HG03520 (cell line): Measurements from ENCODE around the gene NLRC5.
"Not testable (repeated sequence)": the region's sequence is repeated elsewhere in the genome, so short reads cannot be mapped to it uniquely, and the experiment has no call there.

ENCODE experiments used
- ATAC-seq: cut with Tn5 transposase; IDR thresholded peaks from one replicate; pipeline ENCODE4 v1.9.1; 2021; ENCODE audit warnings: mild to moderate bottlenecking, moderate library complexity; ENCODE audit not compliant: unreplicated experiment

The NLRC5 gene

DNA sequence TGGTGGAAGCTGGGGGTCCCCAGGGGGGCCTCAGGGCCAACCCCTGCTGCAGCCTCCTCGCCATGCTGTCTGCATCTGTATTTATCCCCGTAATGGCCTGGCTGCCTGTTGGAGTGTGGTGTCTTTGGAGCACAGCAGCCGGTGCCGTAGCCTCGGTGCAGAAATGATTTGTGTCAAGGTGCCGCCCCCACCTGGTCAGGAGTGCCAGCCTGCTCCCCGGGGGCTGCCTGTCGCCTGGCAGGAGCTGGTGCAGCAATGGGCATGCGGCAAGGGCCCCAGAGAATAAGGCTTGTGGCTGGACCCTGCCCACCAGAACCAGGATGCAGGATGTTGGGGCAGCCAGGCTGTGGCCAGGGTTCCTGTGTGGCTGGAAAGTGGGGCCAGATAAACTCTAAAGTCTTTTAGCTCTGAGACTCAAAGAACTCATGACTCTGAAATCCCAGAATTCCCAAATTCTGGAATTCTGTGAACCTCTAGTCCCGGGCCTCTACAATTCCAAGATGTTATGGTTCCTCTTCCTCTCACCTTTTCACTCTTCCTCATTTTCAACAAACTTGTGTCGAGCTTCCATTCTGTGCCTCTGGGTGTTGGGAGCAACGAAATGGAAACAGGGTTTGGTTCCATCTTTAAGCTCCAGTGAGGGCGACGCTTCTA is 109.0 kb downstream of the NLRC5 start:
- no peak for ATAC-seq

DNA sequence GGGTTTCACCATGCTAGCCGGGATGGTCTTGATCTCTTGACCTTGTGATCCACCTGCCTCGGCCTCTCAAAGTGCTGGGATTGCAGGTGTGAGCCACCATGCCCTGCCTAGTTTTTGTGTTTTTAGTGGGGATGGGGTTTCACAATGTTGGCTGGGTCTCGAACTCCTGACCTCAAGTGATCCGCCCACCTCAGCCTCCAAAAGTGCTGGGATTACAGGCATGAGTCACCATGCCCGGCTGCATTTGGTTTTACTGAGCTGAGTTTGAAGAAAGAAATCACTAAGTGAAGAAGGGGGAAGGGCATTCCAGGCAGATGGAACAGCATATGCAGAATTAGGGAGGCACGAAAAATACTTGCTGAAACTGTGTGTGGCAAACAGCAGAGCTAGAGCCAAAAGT is 110.6 kb downstream of the NLRC5 start:
- ATAC-seq = not testable (repeated sequence)

DNA sequence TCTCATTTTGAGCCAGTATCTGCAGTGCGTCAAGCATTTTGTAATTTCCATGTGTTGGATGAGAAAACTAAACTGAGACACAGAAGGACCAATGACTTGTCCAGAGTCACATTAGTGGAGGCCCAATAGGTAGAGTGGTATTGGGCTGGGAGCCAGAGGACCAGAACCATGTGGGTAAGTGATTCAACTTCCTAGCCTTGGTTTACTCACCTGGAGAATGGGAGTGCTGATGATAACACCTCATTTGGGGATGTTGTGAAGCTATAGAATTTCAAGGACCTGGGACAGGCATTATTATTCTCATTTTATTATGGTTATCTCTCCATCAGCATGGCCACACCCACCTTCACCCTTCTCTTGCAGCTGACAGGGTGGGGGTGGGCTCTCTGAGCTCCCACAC is 111.1 kb downstream of the NLRC5 start:
- no peak for ATAC-seq

DNA sequence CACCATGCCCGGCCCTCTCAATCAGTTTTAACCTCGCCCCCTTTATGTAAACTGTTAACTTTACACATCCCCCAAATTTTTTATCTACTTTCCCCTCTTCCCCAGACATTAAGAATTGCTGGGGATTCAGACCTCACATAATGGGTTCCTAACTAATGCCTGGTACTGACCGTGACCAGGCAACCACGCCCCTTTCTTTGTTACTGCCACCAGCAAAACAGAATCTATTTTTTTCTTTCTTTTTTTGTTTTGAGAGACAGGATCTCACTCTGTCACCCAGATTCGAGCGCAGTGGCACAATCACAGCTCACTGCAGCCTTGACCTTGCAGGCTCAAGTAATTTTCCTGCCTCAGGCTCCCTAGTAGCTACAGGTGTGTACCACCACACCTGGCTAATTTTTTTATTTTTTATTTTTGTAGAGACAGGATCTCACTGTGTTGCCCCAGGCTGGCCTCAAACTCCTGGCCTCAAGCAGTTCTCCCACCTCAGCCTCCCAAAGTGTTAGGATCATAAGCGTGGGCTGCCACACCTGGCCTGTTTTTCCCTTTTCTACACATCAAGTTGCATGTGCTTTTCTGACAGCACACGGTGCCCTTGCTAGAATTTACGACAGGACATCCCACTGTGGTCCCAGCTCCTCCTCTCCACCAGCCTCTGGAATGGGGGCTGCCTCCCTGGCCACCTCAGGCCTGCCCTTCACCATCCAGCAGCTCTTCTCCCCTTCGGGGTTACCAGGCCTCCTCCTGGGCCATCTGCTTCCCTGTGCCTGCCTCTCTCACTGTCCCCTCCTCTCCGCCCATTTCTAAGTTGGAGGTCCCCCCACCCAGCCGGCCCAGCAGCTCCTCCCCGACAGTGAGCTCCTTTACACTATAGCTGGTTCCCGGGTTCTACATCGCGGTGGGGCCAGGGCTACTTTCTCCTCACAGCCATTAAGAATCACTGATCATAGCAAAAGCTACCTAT is 113.8 kb downstream of the NLRC5 start:
- no peak for ATAC-seq

DNA sequence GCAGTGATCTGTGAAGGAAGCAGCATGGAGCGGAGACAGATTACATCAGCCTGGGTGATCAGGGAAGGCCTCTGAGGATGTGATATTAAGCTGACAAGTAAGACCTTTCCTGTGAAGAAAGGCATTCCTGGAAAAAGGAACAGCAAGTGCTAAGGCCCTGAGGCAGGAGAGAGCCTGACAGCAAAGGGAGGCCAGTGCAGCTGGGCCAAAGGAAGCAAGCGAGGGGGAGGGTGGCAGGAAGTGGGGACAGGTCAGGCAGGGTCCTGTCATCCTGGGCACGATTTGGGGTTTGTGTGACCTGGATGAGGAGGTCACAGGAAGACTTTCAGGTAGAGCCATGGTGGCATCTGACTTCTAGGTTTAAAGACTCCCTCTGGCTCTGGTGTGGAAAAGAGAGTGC is 115.3 kb downstream of the NLRC5 start:
- no peak for ATAC-seq

DNA sequence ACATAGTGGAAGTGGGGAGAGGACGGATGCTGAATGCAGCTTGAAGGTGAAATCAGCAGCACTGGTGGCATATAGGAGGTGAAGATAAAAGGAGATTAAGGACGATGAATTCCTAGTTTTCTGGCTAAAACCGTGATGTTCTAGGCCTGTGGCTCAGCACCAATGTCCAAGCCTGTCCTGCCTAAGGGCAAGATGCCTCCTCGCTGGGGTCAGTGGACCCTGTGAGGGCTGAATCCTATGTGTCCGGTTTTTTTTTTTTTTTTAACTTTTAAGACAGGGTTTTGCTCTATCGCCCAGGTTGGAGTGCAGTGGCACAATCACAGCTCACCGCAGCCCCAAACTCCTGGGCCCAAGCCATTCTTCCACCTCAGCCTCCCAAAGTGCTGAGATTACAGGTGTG is 115.8 kb downstream of the NLRC5 start:
- ATAC-seq = no peak

DNA sequence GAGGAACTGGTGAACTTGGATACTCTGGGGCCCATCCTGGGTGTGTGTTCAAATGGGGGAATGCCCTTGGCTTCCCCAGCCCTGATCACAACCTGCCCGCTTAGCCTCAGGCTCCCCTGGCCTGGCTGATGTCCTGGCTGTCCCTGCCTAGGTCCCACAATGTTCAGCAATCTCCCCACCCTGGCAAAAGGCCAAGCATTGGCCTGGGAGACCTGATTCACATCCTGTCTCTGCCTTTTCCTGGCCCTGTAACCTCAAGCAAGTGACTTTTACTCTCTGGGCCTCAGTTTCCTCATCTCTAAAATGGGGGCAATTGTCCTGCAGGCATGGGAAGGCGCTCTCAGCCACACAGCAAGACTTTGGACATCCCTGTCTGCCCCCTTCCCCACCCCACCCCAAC is 117.4 kb downstream of the NLRC5 start:
- no peak for ATAC-seq

DNA sequence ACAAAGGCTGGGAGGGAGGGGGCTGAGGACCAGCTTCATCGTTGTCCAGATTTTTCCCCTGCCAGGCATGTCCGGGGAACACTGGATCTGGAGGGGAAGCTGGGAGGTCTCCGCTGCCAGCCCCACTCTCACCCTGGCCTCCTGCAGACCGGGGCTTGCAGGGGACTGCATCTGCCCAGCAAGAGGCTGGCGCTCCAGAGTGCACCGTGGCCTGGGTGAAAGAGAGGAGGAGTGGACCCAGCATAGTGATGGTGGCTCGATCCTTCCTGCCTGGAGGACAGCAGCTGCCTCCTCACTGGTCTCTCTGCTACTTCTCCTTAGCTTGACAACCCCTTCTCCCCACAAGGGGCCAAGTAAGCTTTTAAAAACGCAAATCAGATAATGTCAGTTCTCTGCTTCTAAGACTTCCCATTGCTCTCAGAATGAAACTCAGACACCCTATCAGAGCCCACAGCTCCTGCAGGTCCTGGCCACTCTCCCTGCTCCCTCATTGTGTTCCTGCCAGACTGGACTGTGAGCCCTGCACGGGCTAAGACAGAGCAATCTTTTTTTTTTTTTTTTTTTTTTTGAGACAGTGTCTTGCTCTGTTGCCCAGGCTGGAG is 118.1 kb downstream of the NLRC5 start:
- ATAC-seq = no peak

DNA sequence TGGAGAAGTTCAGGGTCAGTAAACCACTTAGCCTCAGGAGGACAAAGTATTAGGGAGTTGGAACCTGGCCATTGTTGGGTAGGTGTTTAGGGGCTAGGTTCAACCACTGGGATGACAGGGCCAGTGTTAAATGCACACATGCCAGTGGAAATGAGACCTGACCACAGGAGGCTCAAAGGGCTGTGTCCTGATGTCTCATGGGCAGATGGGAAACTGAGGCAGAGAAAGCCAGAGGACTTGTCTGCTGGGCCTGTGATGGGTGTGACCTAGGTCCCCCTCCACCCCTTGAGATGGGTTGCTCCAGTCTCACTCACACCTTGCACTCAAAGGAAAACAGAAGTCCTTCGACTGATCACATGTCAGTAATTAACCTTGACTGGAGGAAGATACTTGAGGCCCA is 119.1 kb downstream of the NLRC5 start:
- no peak for ATAC-seq

DNA sequence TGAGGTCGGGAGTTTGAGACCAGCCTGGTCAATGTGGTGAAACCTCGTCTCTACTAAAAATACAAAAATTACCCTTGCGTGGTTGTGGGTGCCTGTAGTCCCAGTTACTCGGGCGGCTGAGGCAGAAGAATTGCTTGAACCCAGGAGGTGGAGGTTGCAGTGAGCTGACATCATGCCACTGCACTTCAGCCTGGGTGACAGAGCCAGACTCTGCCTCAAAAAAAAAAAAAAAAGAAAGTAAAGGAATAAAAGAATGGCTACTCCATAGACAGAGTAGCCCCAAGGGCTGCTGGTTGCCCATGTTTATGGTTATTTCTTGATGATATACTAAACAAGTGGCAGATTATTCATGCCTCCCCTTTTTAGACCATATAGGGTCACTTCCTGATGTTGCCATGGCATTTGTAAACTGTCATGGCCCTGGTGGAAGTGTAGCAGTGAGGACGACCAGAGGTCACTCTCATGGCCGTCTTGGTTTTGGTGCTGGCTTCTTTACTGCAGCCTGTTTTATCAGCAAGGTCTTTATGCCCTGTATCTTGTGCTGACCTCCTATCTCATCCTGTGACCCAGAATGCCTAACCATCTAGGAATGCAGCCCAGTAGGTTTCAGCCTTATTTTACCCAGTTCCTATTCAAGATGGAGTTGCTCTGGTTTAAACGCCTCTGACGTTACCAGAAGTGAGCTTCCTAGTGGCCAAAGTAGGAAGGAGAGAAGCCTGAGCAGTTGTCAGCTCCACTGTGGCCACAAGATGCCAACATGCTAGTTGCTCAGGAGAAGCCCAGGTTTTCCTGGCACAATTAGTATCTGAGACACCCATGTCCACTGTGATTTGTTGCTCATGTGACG is 120.1 kb downstream of the NLRC5 start:
- not testable (repeated sequence) for ATAC-seq

DNA sequence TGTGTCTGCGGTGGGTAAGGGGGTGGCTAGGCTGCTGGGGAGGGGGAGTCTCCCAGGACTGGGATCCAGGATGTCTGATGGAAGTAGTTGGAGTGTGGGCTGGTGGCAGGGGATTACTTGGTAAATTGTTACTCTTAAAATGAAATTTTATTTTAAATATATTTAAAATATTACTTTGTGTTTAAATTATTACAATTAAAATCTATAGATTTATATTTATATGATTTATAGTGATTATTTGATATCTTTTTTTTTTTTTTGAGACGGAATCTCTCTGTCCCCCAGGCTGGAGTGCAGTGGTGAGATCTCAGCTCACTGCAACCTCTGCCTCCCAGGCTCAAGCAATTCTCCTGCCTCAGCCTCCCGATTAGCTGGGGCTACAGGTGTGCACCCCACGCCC is 121.6 kb downstream of the NLRC5 start:
- ATAC-seq = no peak

DNA sequence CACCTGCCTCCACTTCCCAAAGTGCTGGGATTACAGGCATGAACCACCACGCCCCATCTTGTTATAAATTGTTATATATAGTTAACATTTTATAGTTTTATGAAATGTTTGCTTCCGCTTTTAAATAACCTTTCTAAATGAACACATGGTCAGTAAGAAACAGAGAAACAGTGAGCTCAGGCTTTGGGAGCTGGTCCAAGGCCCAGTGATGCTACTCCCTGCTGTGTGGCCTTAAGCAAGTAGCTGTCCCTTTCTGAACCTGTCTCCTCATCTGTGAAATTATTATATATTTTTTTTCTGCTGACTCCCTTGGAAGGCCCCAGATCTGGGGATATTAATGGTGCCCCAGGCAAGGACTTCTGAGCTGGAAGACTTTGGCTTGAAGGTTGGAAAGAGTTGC is 122.1 kb downstream of the NLRC5 start:
- ATAC-seq = no peak

DNA sequence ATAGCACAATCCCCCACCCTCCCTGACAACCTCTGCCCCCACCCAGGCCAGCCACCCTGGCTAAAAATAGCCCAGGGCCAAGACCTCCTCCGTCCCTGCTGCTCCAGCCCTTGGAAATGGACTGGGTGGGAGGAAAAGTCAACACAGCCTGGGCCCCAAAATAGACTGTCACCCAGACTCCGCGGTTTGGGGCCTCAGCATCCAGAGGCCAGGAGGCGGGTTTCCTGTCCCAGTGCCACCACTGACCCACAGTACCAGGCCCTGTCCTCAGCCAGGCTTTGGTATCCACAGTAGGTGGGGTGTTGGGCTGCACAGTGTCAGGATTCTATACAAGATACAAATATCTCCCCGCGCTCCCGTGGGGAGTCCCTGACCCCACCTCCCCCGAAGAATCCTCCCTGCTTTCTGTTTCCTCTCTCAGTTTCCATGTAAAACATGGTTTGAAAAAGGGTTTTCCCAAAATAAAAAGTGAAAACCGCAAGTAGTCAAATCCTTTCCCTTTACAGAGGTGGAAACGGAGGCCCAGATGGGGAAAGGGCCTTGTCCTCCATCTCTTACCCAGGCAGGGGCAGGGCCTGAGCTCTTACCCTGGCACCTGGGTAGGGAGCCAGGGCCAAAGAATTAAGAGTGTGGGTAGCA is 123.2 kb downstream of the NLRC5 start:
- no peak for ATAC-seq

DNA sequence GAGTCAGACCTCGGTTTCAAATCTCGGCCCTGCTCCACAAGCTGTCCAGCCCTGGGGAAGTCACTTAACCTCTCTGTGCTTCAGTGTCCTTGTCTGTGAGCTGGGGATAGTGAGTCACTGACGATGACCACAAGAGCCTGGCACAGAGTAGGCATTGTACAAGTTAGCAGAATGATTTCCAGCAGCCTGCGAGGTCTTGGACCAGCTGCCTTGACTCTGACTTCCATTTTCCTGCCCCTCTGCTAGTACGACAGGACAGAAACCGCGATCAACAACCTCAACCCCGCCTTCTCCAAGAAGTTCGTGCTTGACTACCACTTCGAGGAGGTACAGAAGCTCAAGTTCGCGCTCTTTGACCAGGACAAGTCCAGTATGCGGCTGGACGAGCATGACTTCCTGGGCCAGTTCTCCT is 123.7 kb downstream of the NLRC5 start:
- ATAC-seq = no peak

DNA sequence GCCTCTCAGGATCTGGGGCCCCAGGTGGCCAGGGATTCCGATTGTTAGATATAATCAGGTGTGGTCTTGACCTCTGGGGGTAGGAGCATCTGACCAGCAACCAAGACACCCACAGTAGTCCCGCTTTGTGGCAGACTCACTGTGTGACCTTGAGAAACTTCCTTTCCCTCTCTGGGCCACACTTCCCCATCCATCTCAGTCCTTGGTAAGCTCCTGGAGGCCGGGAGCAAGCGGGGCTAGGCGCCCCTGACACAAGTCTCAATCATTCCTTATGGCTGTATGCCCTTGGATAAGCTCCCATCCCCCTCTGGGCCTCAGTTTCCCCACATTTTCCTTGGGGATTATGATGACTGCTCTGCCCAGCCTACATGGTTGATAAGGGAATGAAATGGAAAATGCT is 124.3 kb downstream of the NLRC5 start:
- ATAC-seq = no peak

DNA sequence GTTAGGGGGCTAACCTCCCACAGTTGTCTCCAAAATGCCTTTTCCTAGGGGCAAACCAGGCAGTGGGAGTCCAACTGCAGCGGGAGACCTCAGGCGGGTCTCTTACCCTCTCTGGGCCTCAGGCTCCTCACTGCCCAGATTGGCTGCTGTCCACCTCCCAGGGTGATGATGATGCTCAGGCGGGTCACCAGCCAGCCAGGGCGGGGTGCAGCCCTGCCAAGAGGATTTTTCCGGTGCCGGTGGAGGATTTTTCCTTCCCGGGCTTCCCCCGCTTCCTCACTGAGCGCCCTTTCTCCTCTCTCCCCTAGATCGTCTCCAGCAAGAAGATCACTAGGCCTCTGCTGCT is 125.8 kb downstream of the NLRC5 start:
- no peak for ATAC-seq

DNA sequence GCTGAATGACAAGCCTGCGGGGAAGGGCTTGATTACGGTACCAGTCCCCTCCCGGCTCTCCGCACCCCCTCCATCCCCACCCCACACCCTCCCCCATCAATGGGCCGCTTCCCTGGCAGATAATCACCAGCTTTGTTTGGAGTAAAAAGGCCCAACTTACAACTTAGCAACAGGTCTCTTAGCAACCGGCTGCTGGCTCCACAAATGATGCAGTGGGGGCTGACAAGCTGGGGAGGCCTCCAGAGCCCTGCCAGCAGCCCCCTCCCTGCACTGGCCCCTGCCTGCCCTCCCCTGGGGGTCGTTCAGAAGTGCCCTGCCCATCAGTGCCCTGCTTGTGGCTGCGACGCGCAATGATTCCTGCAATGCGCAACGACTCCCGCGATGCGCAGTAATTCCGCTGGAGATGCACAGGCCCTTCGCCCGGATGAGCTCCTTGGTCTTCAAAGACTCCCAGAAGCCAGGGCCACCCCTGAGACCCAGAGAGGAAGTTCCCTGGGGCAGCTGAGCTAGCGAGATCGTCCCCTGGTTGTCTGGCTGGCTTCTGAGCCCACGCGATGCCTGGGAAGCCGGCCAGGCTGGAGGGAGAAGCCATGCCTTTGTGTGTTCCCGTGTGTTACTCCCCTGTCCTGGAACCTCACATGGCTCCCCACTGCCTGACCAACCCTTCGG is 126.3 kb downstream of the NLRC5 start:
- no peak for ATAC-seq

DNA sequence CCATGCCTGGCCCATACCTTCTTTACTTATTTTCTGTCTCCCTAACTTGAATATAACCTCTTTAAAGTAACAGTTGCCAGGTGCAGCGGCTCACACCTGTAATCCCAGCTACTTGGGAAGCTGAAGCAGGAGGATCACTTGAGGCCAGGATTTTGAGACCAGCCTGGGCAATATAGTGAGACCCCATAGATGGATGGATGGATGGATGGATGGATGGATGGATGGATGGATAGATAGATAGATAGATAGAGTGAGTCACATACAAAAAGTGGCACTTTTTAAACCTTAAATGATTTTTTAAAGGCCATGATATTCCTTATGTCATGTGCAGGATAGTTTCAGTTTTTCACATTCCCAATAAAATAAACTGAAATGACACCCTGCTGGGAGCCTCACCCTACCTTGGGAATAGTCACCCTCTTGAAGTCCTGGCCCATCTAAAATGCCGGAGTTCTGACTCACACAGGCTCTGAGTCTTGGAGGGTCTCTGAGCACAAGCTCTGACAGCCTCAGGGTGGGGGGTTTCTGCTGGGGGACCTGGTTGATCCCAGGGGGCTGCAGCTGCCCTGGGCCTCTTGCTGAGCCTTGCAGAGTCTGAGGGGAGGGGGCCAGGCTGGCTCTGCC is 129.2 kb downstream of the NLRC5 start:
- no peak for ATAC-seq

DNA sequence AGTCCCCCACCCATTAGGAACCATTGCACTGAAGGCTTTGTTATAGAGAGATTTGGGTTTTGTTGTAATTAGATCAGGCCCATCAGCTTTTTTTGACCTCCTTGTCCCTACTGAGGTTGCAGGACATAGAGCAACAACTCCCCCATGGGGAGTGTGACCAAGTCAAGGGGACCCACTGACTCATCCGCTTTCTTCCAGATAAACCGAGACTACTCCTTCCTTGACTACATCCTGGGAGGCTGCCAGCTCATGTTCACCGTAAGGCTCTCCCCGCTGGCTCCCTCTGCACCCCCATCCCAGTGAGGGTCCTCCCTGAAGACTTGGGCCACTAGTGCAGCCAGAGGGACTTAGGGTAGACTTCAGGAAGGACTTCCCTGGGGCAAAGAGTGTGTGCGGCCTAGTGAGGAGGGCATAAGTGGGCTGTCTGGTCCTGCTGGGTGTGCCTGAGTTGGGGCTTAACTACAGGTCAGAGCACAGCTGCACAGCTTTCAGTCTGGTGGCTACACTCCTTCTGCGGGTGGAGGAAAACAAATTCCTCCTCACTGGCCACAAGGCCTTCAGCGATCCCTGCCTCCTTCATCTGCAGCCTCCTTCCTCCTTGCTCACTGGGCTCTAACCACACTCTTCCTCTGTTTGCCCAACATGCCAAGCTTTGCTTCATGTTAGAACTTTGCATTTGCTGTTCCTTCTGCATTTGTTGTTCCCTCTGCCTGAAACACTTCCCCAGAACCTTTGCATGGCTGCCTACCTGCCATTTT is 134.0 kb downstream of the NLRC5 start:
- no peak for ATAC-seq
